Stimulated activated effector memory CD8-positive, alpha-beta T cell treated with anti-CD3 and anti-CD28 coated beads, Interleukin-12 subunit alpha, Interleukin-12 subunit beta, amount 100 ng/mL, for 72 hours (primary cell): ENCODE data around the gene RBM26.

ENCODE experiments used
- ATAC-seq: fragments of 150-1000 bp; cut with Tn5 transposase; 2 replicates; pipeline ENCODE4 v1.10.0; 2021
- DNase-seq, 2 donors: peaks; one replicate each; pipeline ENCODE4 v3.0.0; 2021 to 2022; ENCODE audit warnings: low spot score in 2 of 2
- H3K27ac Mint-ChIP-seq: one replicate; pipeline ENCODE4 v1.8.0; 2022; ENCODE audit warnings: mild to moderate bottlenecking, mixed read lengths
- H3K36me3 Mint-ChIP-seq: one replicate; pipeline ENCODE4 v1.8.0; 2022; ENCODE audit warnings: mild to moderate bottlenecking, mixed read lengths
- H3K4me1 Mint-ChIP-seq: one replicate; pipeline ENCODE4 v1.8.0; 2022; ENCODE audit warnings: mixed read lengths
- H3K4me3 Mint-ChIP-seq: one replicate; pipeline ENCODE4 v1.8.0; 2022; ENCODE audit warnings: mild to moderate bottlenecking, mixed read lengths
- H3K9me3 Mint-ChIP-seq: one replicate; pipeline ENCODE4 v1.8.0; 2022; ENCODE audit warnings: mixed read lengths

RBM26 gene

GRCh38 chr13:79435561-79435990, 29.5 kb upstream of the RBM26 start:
- Mint-ChIP-seq H3K4me3 (no peak overlapping the region), H3K4me1 (peaks cover 20% of the 10 kb centered on the region), H3K27ac (no peak overlapping the region), H3K9me3 (no peaks in the 10 kb centered on the region), H3K36me3 (no peaks in the 10 kb centered on the region)
- DNase-seq (no peak), ATAC-seq (no peak)

DNA sequence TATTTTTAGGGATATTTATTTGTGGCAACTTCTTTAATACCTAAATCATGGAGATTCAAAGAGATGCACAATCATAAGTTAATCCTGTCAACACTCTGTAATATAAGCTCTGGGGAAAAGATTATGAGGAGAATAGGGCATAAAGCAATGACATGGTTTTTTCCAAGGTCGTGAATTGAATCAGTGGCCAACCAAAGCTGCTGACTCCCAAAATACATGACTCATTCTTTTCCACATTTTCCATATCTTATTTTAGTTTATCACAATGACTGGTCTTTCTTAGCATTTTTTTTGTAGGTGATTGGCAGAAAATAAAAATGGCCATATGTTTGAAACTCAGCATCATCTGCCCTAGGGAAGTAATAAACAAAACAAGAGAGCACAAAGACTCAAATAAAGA, 28.5 kb upstream of the RBM26 start:
- Mint-ChIP-seq H3K27ac (no peak overlapping the region), H3K36me3 (no peaks in the 10 kb centered on the region), H3K4me3 (no peak overlapping the region), H3K4me1 (peaks cover 20% of the 10 kb centered on the region), H3K9me3 (no peaks in the 10 kb centered on the region)
- no peak for ATAC-seq
- no peak for DNase-seq

DNA sequence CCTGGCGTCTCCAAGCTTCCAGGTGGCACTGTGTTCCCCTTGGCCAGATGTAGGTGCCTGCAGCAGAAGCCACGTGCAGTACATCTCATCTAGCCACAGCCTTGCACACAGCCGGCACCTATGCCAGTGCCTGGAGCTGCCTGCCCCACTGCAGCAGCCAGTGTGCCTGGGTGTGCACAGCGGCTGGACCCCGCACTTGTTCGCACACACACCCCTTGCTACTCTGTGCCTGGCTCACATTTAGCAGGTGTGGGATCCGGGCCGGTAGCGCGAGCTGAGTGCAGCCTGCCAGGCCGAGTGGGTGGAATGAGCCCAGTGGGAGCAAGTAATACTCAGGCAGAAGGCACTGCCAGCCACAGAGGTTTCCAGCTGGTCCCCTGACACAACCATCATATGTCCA, 26.9 kb upstream of the RBM26 start:
- Mint-ChIP-seq H3K4me3 (no peak overlapping the region), H3K4me1 (peaks cover 20% of the 10 kb centered on the region), H3K36me3 (no peaks in the 10 kb centered on the region), H3K27ac (no peak overlapping the region), H3K9me3 (no peaks in the 10 kb centered on the region)
- DNase-seq (no peak), ATAC-seq (no peak)

- Mint-ChIP-seq H3K27ac (no peak overlapping the region), H3K4me1 (peaks cover 20% of the 10 kb centered on the region), H3K36me3 (no peaks in the 10 kb centered on the region), H3K4me3 (no peak overlapping the region), H3K9me3 (no peaks in the 10 kb centered on the region)
- DNase-seq (no peak), ATAC-seq (no peak)
These were observed 26.0 kb upstream of the RBM26 start for GRCh38 chr13:79432086-79432485.

- H3K4me1 Mint-ChIP-seq: peaks cover 4% of the 10 kb centered on the region
- ATAC-seq: peak; percentile 59
- no peaks in the 10 kb centered on the region for H3K36me3 Mint-ChIP-seq
- H3K4me3 Mint-ChIP-seq: no peak overlapping the region
- H3K9me3 Mint-ChIP-seq: no peaks in the 10 kb centered on the region
- DNase-seq: no peak
- no peak overlapping the region for H3K27ac Mint-ChIP-seq
These were observed 23.3 kb upstream of the RBM26 start for GRCh38 chr13:79429309-79429708.

DNA sequence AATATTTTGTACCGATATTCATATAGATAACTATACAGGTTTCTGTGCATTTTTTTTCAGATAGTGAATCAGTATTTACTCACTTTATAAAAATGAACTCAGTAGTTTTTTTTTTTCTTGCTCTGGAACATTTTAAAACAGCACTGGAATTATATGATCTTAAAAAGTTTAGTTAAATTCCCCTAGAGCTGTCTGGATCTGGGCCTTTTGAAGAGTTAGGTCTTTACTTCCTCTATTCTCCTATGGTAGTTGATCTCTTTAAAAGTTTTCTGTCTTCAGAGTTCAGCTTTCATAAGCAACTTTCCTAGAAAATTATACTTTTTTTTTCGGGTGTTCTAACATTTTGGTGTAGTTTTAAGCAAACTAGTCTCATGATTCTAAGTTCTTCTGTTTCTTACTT, 21.8 kb upstream of the RBM26 start:
- H3K4me1 Mint-ChIP-seq: no peaks in the 10 kb centered on the region
- no peak for DNase-seq
- H3K9me3 Mint-ChIP-seq: no peaks in the 10 kb centered on the region
- H3K36me3 Mint-ChIP-seq: peaks cover 3% of the 10 kb centered on the region
- H3K27ac Mint-ChIP-seq: peak overlapping the region; percentile 60
- ATAC-seq: no peak
- H3K4me3 Mint-ChIP-seq: no peak overlapping the region

GRCh38 chr13:79427265-79427664, 21.2 kb upstream of the RBM26 start:
- Mint-ChIP-seq H3K27ac (no peak overlapping the region), H3K4me1 (no peaks in the 10 kb centered on the region), H3K9me3 (no peaks in the 10 kb centered on the region), H3K4me3 (no peak overlapping the region), H3K36me3 (peaks cover 5% of the 10 kb centered on the region)
- ATAC-seq: no peak
- no peak for DNase-seq

GRCh38 chr13:79423801-79424642, 18.0 kb upstream of the RBM26 start:
- DNase-seq: no peak
- H3K9me3 Mint-ChIP-seq: no peaks in the 10 kb centered on the region
- ATAC-seq: peak; percentile 50
- H3K4me3 Mint-ChIP-seq: no peak overlapping the region
- no peaks in the 10 kb centered on the region for H3K4me1 Mint-ChIP-seq
- H3K27ac Mint-ChIP-seq: no peak overlapping the region
- H3K36me3 Mint-ChIP-seq: peaks cover 5% of the 10 kb centered on the region

- no peak for ATAC-seq
- DNase-seq: no peak
- H3K27ac Mint-ChIP-seq: no peak overlapping the region
- no peak overlapping the region for H3K4me3 Mint-ChIP-seq
- H3K9me3 Mint-ChIP-seq: no peaks in the 10 kb centered on the region
- H3K36me3 Mint-ChIP-seq: peaks cover 5% of the 10 kb centered on the region
- H3K4me1 Mint-ChIP-seq: no peaks in the 10 kb centered on the region
These were observed 17.3 kb upstream of the RBM26 start for GRCh38 chr13:79423340-79423739.

DNA sequence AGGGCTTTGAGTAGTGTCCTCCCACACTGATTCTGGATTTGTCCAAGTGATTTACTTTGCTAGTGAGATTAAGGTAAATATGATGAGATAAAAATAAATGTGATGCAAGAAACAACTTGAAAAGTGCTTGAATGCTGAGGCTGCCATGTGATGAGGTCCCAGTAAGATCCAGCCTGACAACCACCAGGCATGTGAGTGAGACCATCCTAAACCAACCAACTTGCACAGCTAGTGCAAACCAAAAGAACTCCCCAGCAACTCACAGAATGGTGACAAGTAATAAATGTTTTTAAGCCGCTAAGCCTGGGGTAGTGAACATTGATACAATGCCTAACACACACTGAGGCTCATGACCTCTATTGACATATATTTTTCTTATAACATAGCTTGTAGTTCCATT, 13.3 kb upstream of the RBM26 start:
- no peaks in the 10 kb centered on the region for H3K4me1 Mint-ChIP-seq
- peaks cover 5% of the 10 kb centered on the region for H3K36me3 Mint-ChIP-seq
- no peak overlapping the region for H3K4me3 Mint-ChIP-seq
- ATAC-seq (no peak), DNase-seq (no peak)
- no peaks in the 10 kb centered on the region for H3K9me3 Mint-ChIP-seq
- H3K27ac Mint-ChIP-seq: no peak overlapping the region

- ATAC-seq: no peak
- Mint-ChIP-seq H3K36me3 (peaks cover 1% of the 10 kb centered on the region), H3K4me1 (no peaks in the 10 kb centered on the region), H3K27ac (no peak overlapping the region), H3K4me3 (no peak overlapping the region), H3K9me3 (no peaks in the 10 kb centered on the region)
- no peak for DNase-seq
These were observed 11.7 kb upstream of the RBM26 start for GRCh38 chr13:79417741-79418140.

GRCh38 chr13:79413521-79413920, 7.5 kb upstream of the RBM26 start:
- Mint-ChIP-seq H3K4me1 (peaks cover 1% of the 10 kb centered on the region), H3K27ac (no peak overlapping the region), H3K4me3 (no peak overlapping the region), H3K36me3 (no peaks in the 10 kb centered on the region), H3K9me3 (no peaks in the 10 kb centered on the region)
- no peak for DNase-seq
- no peak for ATAC-seq

- no peaks in the 10 kb centered on the region for H3K9me3 Mint-ChIP-seq
- peaks cover 18% of the 10 kb centered on the region for H3K4me1 Mint-ChIP-seq
- ATAC-seq (no peak), DNase-seq (no peak)
- peaks cover 6% of the 10 kb centered on the region for H3K36me3 Mint-ChIP-seq
- no peak overlapping the region for H3K27ac Mint-ChIP-seq
- H3K4me3 Mint-ChIP-seq: no peak overlapping the region
These were observed 3.8 kb upstream of the RBM26 start for GRCh38 chr13:79409828-79410227.

GRCh38 chr13:79407349-79407979, 1.4 kb upstream of the RBM26 start:
- ATAC-seq: no peak
- no peaks in the 10 kb centered on the region for H3K9me3 Mint-ChIP-seq
- no peak overlapping the region for H3K27ac Mint-ChIP-seq
- peaks cover 6% of the 10 kb centered on the region for H3K36me3 Mint-ChIP-seq
- peaks cover 26% of the 10 kb centered on the region for H3K4me1 Mint-ChIP-seq
- no peak for DNase-seq
- H3K4me3 Mint-ChIP-seq: no peak overlapping the region

- no peak overlapping the region for H3K4me3 Mint-ChIP-seq
- ATAC-seq: peak; percentile 50
- no peak overlapping the region for H3K27ac Mint-ChIP-seq
- no peaks in the 10 kb centered on the region for H3K9me3 Mint-ChIP-seq
- peaks cover 6% of the 10 kb centered on the region for H3K36me3 Mint-ChIP-seq
- peaks cover 32% of the 10 kb centered on the region for H3K4me1 Mint-ChIP-seq
- DNase-seq: no peak
These were observed 498 bp upstream of the RBM26 start for GRCh38 chr13:79406597-79406908.

DNA sequence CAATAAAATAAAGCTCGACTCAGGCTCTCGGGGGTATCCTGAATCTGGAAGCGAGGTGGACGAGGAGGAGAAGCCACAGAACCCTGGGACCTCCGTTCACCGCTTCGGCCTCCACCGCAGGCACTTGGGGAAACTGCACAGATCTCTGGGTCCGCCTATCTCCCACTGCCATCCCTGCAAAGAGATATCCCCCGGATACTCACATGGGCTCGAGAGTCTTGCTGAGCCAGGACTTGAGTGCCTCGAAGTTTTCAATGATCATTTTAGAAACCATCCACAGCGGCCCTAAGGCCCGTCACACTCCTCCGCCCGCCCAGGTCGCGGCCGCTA, 589 bp downstream of the RBM26 start:
- DNase-seq: no peak
- Mint-ChIP-seq H3K4me3 (no peak overlapping the region), H3K36me3 (peaks cover 15% of the 10 kb centered on the region), H3K27ac (no peak overlapping the region), H3K9me3 (no peaks in the 10 kb centered on the region), H3K4me1 (peaks cover 43% of the 10 kb centered on the region)
- peak; percentile 73 for ATAC-seq
